Dedifferentiated amniotic fluid mesenchymal stem cell (primary cell): ENCODE data around the gene MARCKS.
"Not testable (repeated sequence)": the region's sequence is repeated elsewhere in the genome, so short reads cannot be mapped to it uniquely, and the experiment has no call there.

Experiments used
- DNase-seq: peaks from one replicate; pipeline ENCODE4 v3.0.0-alpha.2; 2016; ENCODE audit errors: extremely low spot score

The MARCKS gene

GRCh38 chr6:113884011-113884410, 26.9 kb downstream of the MARCKS start:
- no peak for DNase-seq

GRCh38 chr6:113886512-113886911, 29.4 kb downstream of the MARCKS start:
- DNase-seq = no peak

- no peak for DNase-seq
Observed at GRCh38 chr6:113888493-113888892, 31.3 kb downstream of the MARCKS start.

- no peak for DNase-seq
Observed at GRCh38 chr6:113888956-113889630, 31.9 kb downstream of the MARCKS start.

- no peak for DNase-seq
Observed at GRCh38 chr6:113893451-113893850, 36.3 kb downstream of the MARCKS start.

GRCh38 chr6:113893866-113894265, 36.7 kb downstream of the MARCKS start:
- DNase-seq = peak; percentile 36

- DNase-seq = no peak
Observed at GRCh38 chr6:113894712-113895674, 37.8 kb downstream of the MARCKS start.

- DNase-seq = peak; percentile 45
Observed at GRCh38 chr6:113901482-113901881, 44.3 kb downstream of the MARCKS start.

GRCh38 chr6:113903666-113904330, 46.7 kb downstream of the MARCKS start:
- no peak for DNase-seq

- DNase-seq = no peak
Observed at GRCh38 chr6:113907102-113907815, 50.1 kb downstream of the MARCKS start.

GRCh38 chr6:113908801-113909200, 51.7 kb downstream of the MARCKS start:
- DNase-seq = no peak

- peak; percentile 90 for DNase-seq
Observed at GRCh38 chr6:113909224-113909856, 52.2 kb downstream of the MARCKS start.

GRCh38 chr6:113910285-113910684, 53.1 kb downstream of the MARCKS start:
- not testable (repeated sequence) for DNase-seq
